Psoas muscle (tissue), 8 donors: ENCODE data around the gene SOX11. TPM values are rescaled to one million over a fixed set of nuclear protein-coding genes. Genes with fewer than 3 reads are reported as not detected.
A peak's percentile ranks its signal among the peaks of the same experiment; 100 is the strongest.

Source experiments
- ATAC-seq, 4 donors: fragments of 200-7000 bp; cut with Tn5 transposase; one replicate each; pipeline ENCODE4 v1.9.1; 2020; ENCODE audit warnings: moderate library complexity in 3 of 4, mild to moderate bottlenecking in 2 of 4
- DNase-seq, 2 donors: peaks; one replicate each; pipeline ENCODE4 v3.0.0-alpha.2; 2020
- H3K27ac ChIP-seq: fragments of 200-600 bp; one replicate; pipeline ENCODE4 v1.8.0; 2022
- H3K27me3 ChIP-seq, 3 donors: fragments of 200-600 bp in 1 of 3; one replicate each; pipeline versions ENCODE4 v1.6.1 to v1.8.0; 2013 to 2022; ENCODE audit warnings: low read length in 2 of 3, mild to moderate bottlenecking in 2 of 3, moderate library complexity in 1 of 3; ENCODE audit not compliant: insufficient read depth in 3 of 3
- H3K36me3 ChIP-seq, 2 donors: fragments of 200-600 bp in 1 of 2; one replicate each; pipeline versions ENCODE4 v1.6.1 to v1.8.0; 2013 to 2022; ENCODE audit warnings: low read depth in 1 of 2, mild to moderate bottlenecking in 1 of 2, moderate library complexity in 1 of 2; ENCODE audit not compliant: insufficient read depth in 1 of 2
- H3K4me1 ChIP-seq: fragments of 200-600 bp; one replicate; pipeline ENCODE4 v1.8.0; 2022
- H3K4me3 ChIP-seq: fragments of 200-600 bp; one replicate; pipeline ENCODE4 v1.8.0; 2022; ENCODE audit warnings: mild to moderate bottlenecking
- H3K9me3 ChIP-seq: fragments of 200-600 bp; one replicate; pipeline ENCODE4 v1.8.0; 2022
- CTCF ChIP-seq: fragments of 200-600 bp; IDR thresholded peaks from one replicate; pipeline ENCODE4 v1.8.0; 2022; ENCODE audit warnings: antibody characterized with exemption
- WGBS, 3 donors: extraction: QIAGEN DNeasy Blood & Tissue Kit; methylation state at CpG; one replicate each; pipeline versions ENCODE4 v1.1.6 to v1.1.7; 2013; 5-methylcytosine and 5-hydroxymethylcytosine counted together
- intact Hi-C, 2 donors: fragments of 100-400 bp; cut with DNase I; formaldehyde crosslinking; loops; one replicate each; pipeline versions ENCODE4 v1.11.0 to v1.14.2; 2022
- polyA plus RNA-seq, 3 donors: library from polyadenylated mRNA; stranded (reverse); fragments of 200-250 nt; gene quantifications; one replicate each; pipeline ENCODE4 v1.2.3, GENCODE V29; 2013
- total RNA-seq, 4 donors: library from RNA; stranded (reverse); fragmentation: NEBNext Ultra II Directional in 2 of 4; extraction: Animal tissue kit (Norgen Biotek cat#: 25700) in 2 of 4; gene quantifications; one replicate each; pipeline versions ENCODE4 v1.2.1 to v1.2.4, GENCODE V29; 2021 to 2023
- donor health status: healthy with polysubstance abuse.
- donor health status: DM: no; HTN: no; CAD: no; lungs with moderate emphysema.
- donor health status: Bipolar disorder and iron deficiency.
- donor health status: healthy.
- donor health status: DM: yes; HTN: yes; CAD: no.
- donor health status: DM: no; HTN: no; CAD: no.
- donor health status: DM: no; HTN: no; CAD: no.
- donor health status: DM: yes; HTN: yes; CAD: no.

SOX11 gene
- total and polyA plus RNA-seq, 7 donors = 0.01 to 0.43 (median 0.05) TPM; not detected in 1

- H3K4me1 ChIP-seq = no peaks in the 10 kb centered on the region
- H3K9me3 ChIP-seq = no peaks in the 10 kb centered on the region
- H3K36me3 ChIP-seq = no peaks in the 10 kb centered on the region
- DNase-seq (no peak), ATAC-seq (no peak)
- intact Hi-C loops = no loop called here
- no peak for TF ChIP-seq CTCF
- H3K4me3 ChIP-seq = peak overlapping the region; percentile 16
- H3K27me3 ChIP-seq = peaks cover 0 to 12% (median 0%) of the 10 kb centered on the region in 3 donors
- H3K27ac ChIP-seq = no peak overlapping the region
- WGBS, 3 donors = 10 to 16% (median 11%) methylated on average over 23 of the region's 23 CpGs
These were observed 33.7 kb downstream of the SOX11 start for GRCh38 chr2:5725794-5726463.

GRCh38 chr2:5727235-5727634 is 35.1 kb downstream of the SOX11 start:
- Histone ChIP-seq H3K4me3 (no peak overlapping the region), H3K4me1 (no peaks in the 10 kb centered on the region), H3K27ac (no peak overlapping the region), H3K9me3 (no peaks in the 10 kb centered on the region), H3K36me3 (no peaks in the 10 kb centered on the region), H3K27me3 (peaks cover 0 to 12% (median 0%) of the 10 kb centered on the region in 3 donors)
- ATAC-seq = no peak
- intact Hi-C loops = no loop called here
- no peak for TF ChIP-seq CTCF
- no peak for DNase-seq

GRCh38 chr2:5729416-5729815 is 37.2 kb downstream of the SOX11 start:
- Histone ChIP-seq H3K36me3 (no peaks in the 10 kb centered on the region), H3K4me3 (no peak overlapping the region), H3K27me3 (peaks cover 0 to 12% (median 0%) of the 10 kb centered on the region in 3 donors), H3K4me1 (no peaks in the 10 kb centered on the region), H3K9me3 (no peaks in the 10 kb centered on the region), H3K27ac (no peak overlapping the region)
- DNase-seq = no peak
- intact Hi-C loops = no loop called here
- 88 to 95% (median 95%) methylated on average over 3 of the region's 3 CpGs for WGBS, 3 donors
- no peak for TF ChIP-seq CTCF
- no peak for ATAC-seq

- H3K4me1 ChIP-seq = no peaks in the 10 kb centered on the region
- no peak for ATAC-seq
- no peaks in the 10 kb centered on the region for H3K36me3 ChIP-seq
- H3K27ac ChIP-seq = no peak overlapping the region
- H3K27me3 ChIP-seq = peaks cover 0 to 12% (median 0%) of the 10 kb centered on the region in 3 donors
- no peak overlapping the region for H3K4me3 ChIP-seq
- WGBS, 3 donors = 81 to 94% (median 89%) methylated on average over 2 of the region's 2 CpGs
- intact Hi-C loops = no loop called here
- no peak for TF ChIP-seq CTCF
- no peak for DNase-seq
- no peaks in the 10 kb centered on the region for H3K9me3 ChIP-seq
These were observed 38.2 kb downstream of the SOX11 start for GRCh38 chr2:5730386-5730785.
